DND-41 (cell line): ENCODE measurements around the gene DLGAP1.

Experiments used
- ATAC-seq: fragments of 200-7000 bp; cut with Tn5 transposase; 3 replicates; pipeline ENCODE4 v1.9.1; 2021; ENCODE audit warnings: low read depth; ENCODE audit not compliant: insufficient read depth
- DNase-seq: peaks from one replicate; pipeline ENCODE4 v3.0.0-alpha.2; 2020
- H2AFZ ChIP-seq: 2 replicates; pipeline ENCODE4 v1.6.0; 2012; ENCODE audit warnings: low read depth, low read length
- H3K27ac ChIP-seq: 2 replicates; pipeline ENCODE4 v1.5.1; 2012; ENCODE audit warnings: low read length, inconsistent platforms
- H3K27me3 ChIP-seq: fragments of 200-600 bp; sonication (generic); 2 replicates; pipeline ENCODE4 v1.6.0; 2012; ENCODE audit warnings: low read length, mild to moderate bottlenecking, inconsistent platforms; ENCODE audit not compliant: insufficient read depth, poor library complexity
- H3K36me3 ChIP-seq: 2 replicates; pipeline ENCODE4 v1.5.1; 2012; ENCODE audit warnings: low read length, inconsistent platforms; ENCODE audit not compliant: insufficient read depth
- H3K4me1 ChIP-seq: 2 replicates; pipeline ENCODE4 v1.5.1; 2012; ENCODE audit warnings: mild to moderate bottlenecking, low read length; ENCODE audit not compliant: insufficient read depth
- H3K4me2 ChIP-seq: 2 replicates; pipeline ENCODE4 v1.6.0; 2012; ENCODE audit warnings: mild to moderate bottlenecking, moderate library complexity, low read length, inconsistent platforms; ENCODE audit not compliant: insufficient read depth
- H3K4me3 ChIP-seq, 2 experiments: fragments of 200-600 bp in 1 of 2; shearing (Covaris generic) in 1 of 2; 2 replicates each; pipeline ENCODE4 v1.5.1; 2012 to 2016; ENCODE audit warnings: inconsistent platforms in 2 of 2, low read length in 2 of 2, mild to moderate bottlenecking in 2 of 2, low read depth in 1 of 2, moderate library complexity in 1 of 2
- H3K79me2 ChIP-seq: 2 replicates; pipeline ENCODE4 v1.6.0; 2012; ENCODE audit warnings: low read length, inconsistent platforms; ENCODE audit not compliant: insufficient read depth
- H3K9ac ChIP-seq: 2 replicates; pipeline ENCODE4 v1.6.0; 2012; ENCODE audit warnings: low read depth, mild to moderate bottlenecking, inconsistent platforms, low read length, moderate library complexity
- H3K9me3 ChIP-seq: 2 replicates; pipeline ENCODE4 v1.5.1; 2012; ENCODE audit warnings: low read length, moderate library complexity, mild to moderate bottlenecking, inconsistent platforms; ENCODE audit not compliant: insufficient read depth, severe bottlenecking
- H4K20me1 ChIP-seq: 2 replicates; pipeline ENCODE4 v1.6.0; 2012; ENCODE audit warnings: low read length; ENCODE audit not compliant: insufficient read depth
- EZH2 ChIP-seq: IDR thresholded peaks from 3 replicates; pipeline ENCODE4 v1.6.1; 2012; ENCODE audit warnings: borderline replicate concordance, low read depth, mild to moderate bottlenecking, moderate library complexity, low read length, inconsistent platforms; ENCODE audit not compliant: severe bottlenecking
- TF ChIP-seq, protein P1 (sequence below): IDR thresholded peaks from 2 replicates; pipeline ENCODE4 v1.5.1; 2012; ENCODE audit warnings: borderline replicate concordance, low read length, moderate library complexity, mild to moderate bottlenecking; ENCODE audit not compliant: poor library complexity, severe bottlenecking; ENCODE audit errors: extremely low read depth

The DLGAP1 gene

DNA sequence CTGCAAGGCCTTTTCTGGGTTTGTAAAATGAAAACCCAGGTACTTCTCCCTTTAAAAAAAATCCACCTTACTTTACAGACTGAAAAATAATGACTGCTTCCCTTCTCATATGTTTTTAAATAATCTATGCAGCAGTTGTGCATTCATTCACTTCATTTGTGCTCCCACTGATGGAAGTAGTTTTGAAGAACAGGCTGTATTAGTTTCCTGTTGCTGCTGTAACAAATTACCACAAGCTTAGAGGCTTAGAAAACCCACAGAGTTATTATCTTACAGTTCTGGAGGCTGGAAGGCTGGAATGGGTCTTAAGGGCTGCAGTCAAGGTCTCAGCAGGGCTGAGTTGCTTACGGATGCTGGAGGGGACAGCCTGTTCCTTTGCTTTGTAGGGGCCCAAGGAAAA is 670.2 kb downstream of the DLGAP1 start:
- Histone ChIP-seq H3K4me3 (no peak overlapping the region), H3K27ac (no peak overlapping the region), H3K9me3 (no peaks in the 10 kb centered on the region), H2AFZ (no peak overlapping the region), H3K27me3 (peaks cover 5% of the 10 kb centered on the region), H3K79me2 (no peaks in the 10 kb centered on the region), H3K4me1 (no peaks in the 10 kb centered on the region), H3K36me3 (no peaks in the 10 kb centered on the region), H3K9ac (no peak overlapping the region), H4K20me1 (no peaks in the 10 kb centered on the region), H3K4me2 (no peak overlapping the region)
- ATAC-seq: no peak
- no peak for DNase-seq
- no peak for TF ChIP-seq EZH2
- TF ChIP-seq, protein P1, sequence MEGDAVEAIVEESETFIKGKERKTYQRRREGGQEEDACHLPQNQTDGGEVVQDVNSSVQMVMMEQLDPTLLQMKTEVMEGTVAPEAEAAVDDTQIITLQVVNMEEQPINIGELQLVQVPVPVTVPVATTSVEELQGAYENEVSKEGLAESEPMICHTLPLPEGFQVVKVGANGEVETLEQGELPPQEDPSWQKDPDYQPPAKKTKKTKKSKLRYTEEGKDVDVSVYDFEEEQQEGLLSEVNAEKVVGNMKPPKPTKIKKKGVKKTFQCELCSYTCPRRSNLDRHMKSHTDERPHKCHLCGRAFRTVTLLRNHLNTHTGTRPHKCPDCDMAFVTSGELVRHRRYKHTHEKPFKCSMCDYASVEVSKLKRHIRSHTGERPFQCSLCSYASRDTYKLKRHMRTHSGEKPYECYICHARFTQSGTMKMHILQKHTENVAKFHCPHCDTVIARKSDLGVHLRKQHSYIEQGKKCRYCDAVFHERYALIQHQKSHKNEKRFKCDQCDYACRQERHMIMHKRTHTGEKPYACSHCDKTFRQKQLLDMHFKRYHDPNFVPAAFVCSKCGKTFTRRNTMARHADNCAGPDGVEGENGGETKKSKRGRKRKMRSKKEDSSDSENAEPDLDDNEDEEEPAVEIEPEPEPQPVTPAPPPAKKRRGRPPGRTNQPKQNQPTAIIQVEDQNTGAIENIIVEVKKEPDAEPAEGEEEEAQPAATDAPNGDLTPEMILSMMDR: no peak

DNA sequence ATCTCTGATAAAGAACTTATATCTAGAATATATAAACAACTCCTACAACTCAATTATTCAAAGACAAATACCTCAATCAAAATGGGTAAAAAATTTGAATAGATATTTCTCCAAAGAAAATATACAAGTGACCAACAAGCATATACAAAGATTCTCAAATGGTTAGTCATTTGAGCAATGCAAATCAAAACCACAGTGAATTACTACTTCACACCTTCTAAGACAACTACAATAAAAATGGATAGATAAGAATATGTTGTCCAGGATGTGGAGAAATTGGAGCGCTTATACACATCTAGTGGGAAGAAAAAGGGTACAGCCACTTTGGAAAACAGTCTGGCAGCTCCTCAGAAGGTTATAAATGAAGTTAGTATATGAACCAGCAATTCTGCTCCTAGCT is 672.2 kb downstream of the DLGAP1 start:
- Histone ChIP-seq H3K36me3 (no peaks in the 10 kb centered on the region), H3K9me3 (no peaks in the 10 kb centered on the region), H3K4me2 (no peak overlapping the region), H2AFZ (no peak overlapping the region), H4K20me1 (no peaks in the 10 kb centered on the region), H3K27ac (no peak overlapping the region), H3K4me3 (no peak overlapping the region), H3K27me3 (no peaks in the 10 kb centered on the region), H3K9ac (no peak overlapping the region), H3K79me2 (no peaks in the 10 kb centered on the region), H3K4me1 (no peaks in the 10 kb centered on the region)
- DNase-seq: no peak
- TF ChIP-seq, protein P1: no peak
- TF ChIP-seq EZH2: no peak
- ATAC-seq: no peak

DNA sequence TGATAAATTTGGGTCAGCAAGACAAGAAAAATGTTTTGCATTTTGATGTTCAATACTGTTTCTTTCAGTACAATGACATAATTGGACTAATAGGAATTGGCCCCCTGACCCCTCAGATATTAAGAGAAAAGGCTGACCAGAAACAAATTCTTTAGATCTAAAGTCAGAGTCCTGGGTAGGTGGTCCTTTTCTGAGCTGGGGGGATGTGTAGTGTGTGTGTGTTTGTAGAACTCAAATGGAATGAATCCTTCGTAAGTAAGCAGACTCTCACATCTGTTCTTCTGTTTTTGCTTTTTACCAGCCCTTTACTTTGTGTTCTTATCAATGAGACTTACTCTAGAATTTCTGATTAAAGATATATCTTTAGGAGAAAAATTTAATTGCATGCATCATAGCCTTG is 677.4 kb downstream of the DLGAP1 start:
- DNase-seq: no peak

More for the DNA sequence above, 677.4 kb downstream of the DLGAP1 start:
- TF ChIP-seq EZH2: no peak
- TF ChIP-seq, protein P1: no peak
- ATAC-seq: no peak
- no peaks in the 10 kb centered on the region for H3K36me3 ChIP-seq
- no peak overlapping the region for H3K4me2 ChIP-seq
- H3K27me3 ChIP-seq: no peaks in the 10 kb centered on the region
- H3K4me1 ChIP-seq: no peaks in the 10 kb centered on the region
- no peaks in the 10 kb centered on the region for H3K9me3 ChIP-seq
- H3K4me3 ChIP-seq: no peak overlapping the region
- no peaks in the 10 kb centered on the region for H3K79me2 ChIP-seq
- H2AFZ ChIP-seq: no peak overlapping the region
- H3K9ac ChIP-seq: no peak overlapping the region
- H4K20me1 ChIP-seq: no peaks in the 10 kb centered on the region
- no peak overlapping the region for H3K27ac ChIP-seq
